H1 (cell line): ENCODE measurements around the gene C1orf87. TPM values are rescaled to one million over a fixed set of nuclear protein-coding genes. Genes with fewer than 3 reads are reported as not detected.

Source experiments
- CTCF ChIA-PET: fragments of 300-600 bp; sonication (Branson Sonifier 250); formaldehyde crosslinking; loops from one replicate; lab custom pipeline; 2021; ENCODE audit not compliant: partially characterized antibody; lab: Charles Lee
- POLR2A ChIA-PET: fragments of 300-600 bp; sonication (Branson Sonifier 250); formaldehyde crosslinking; loops from one replicate; lab custom pipeline; 2021; ENCODE audit warnings: inconsistent platforms; ENCODE audit not compliant: partially characterized antibody; lab: Charles Lee
- DNase-seq, 2 experiments: peaks; one replicate each; pipeline versions ENCODE4 v3.0.0 to v3.0.0-alpha.2; 2010 to 2022; ENCODE audit warnings: low spot score in 2 of 2, low read depth in 1 of 2, mixed read lengths in 1 of 2
- FAIRE-seq: peaks from 2 replicates; lab custom pipeline; 2011; peaks lifted over from hg19 to GRCh38; lab: Jason Lieb, UNC
- H2AFZ ChIP-seq: 2 replicates; pipeline ENCODE4 v1.8.1; 2012; ENCODE audit warnings: low read length, inconsistent platforms
- H2AK5ac ChIP-seq: 2 replicates; pipeline ENCODE4 v1.6.1; 2013; ENCODE audit warnings: low read depth, low read length
- H2BK120ac ChIP-seq: replicated peaks from 2 replicates; pipeline ENCODE3; 2013; ENCODE audit warnings: low read depth, low read length, inconsistent platforms
- H2BK12ac ChIP-seq: 2 replicates; pipeline ENCODE4 v1.6.1; 2013; ENCODE audit warnings: low read depth, low read length
- H2BK15ac ChIP-seq: 2 replicates; pipeline ENCODE4 v1.6.1; 2013; ENCODE audit warnings: low read length
- H2BK20ac ChIP-seq: 2 replicates; pipeline ENCODE4 v1.6.1; 2013; ENCODE audit warnings: low read length
- H2BK5ac ChIP-seq: 2 replicates; pipeline ENCODE4 v1.6.1; 2013; ENCODE audit warnings: low read depth, low read length
- H3K14ac ChIP-seq: 2 replicates; pipeline ENCODE4 v1.6.1; 2013; ENCODE audit warnings: inconsistent platforms; ENCODE audit not compliant: insufficient read length
- H3K18ac ChIP-seq: 2 replicates; pipeline ENCODE4 v1.6.1; 2013; ENCODE audit warnings: low read length; ENCODE audit errors: extremely low read depth
- H3K23ac ChIP-seq: 2 replicates; pipeline ENCODE4 v1.6.1; 2013; ENCODE audit warnings: inconsistent platforms; ENCODE audit not compliant: insufficient read length
- H3K23me2 ChIP-seq: 2 replicates; pipeline ENCODE4 v1.6.1; 2013; ENCODE audit warnings: low read depth, low read length
- H3K27ac ChIP-seq: 2 replicates; pipeline ENCODE4 v1.6.1; 2011; ENCODE audit warnings: low read depth, low read length, inconsistent platforms
- H3K27me3 ChIP-seq, 4 experiments: replicated peaks in 1 of 4; 1 replicate in 1 of 4; 2 replicates in 3 of 4; pipeline versions ENCODE4 v1.6.1 to v1.8.1; 2011 to 2013; ENCODE audit warnings: low read length in 3 of 4, mild to moderate bottlenecking in 3 of 4, inconsistent platforms in 2 of 4, mixed read lengths in 2 of 4, moderate library complexity in 1 of 4; ENCODE audit not compliant: control insufficient read depth in 3 of 4, insufficient read depth in 3 of 4; ENCODE audit errors: extremely low read depth in 1 of 4
- H3K36me3 ChIP-seq, 4 experiments: 2 replicates each; pipeline versions ENCODE4 v1.6.1 to v1.8.1; 2011 to 2013; ENCODE audit warnings: mild to moderate bottlenecking in 4 of 4, low read length in 3 of 4, moderate library complexity in 2 of 4, control low read depth in 1 of 4, inconsistent platforms in 1 of 4; ENCODE audit not compliant: insufficient read depth in 4 of 4, control insufficient read depth in 2 of 4
- H3K4ac ChIP-seq: replicated peaks from 2 replicates; pipeline ENCODE3; 2013; ENCODE audit warnings: low read length, low read depth, mixed read lengths, inconsistent platforms; ENCODE audit not compliant: insufficient read length
- H3K4me1 ChIP-seq, 4 experiments: replicated peaks in 1 of 4; 1 replicate in 1 of 4; 2 replicates in 3 of 4; pipeline versions ENCODE4 v1.6.1 to v1.8.1; 2011 to 2013; ENCODE audit warnings: low read length in 3 of 4, inconsistent platforms in 2 of 4, mixed read lengths in 1 of 4; ENCODE audit not compliant: insufficient read depth in 4 of 4, control insufficient read depth in 3 of 4
- H3K4me2 ChIP-seq, 2 experiments: 2 replicates each; pipeline versions ENCODE4 v1.6.1 to v1.8.1; 2011 to 2013; ENCODE audit warnings: low read depth in 2 of 2, low read length in 2 of 2, control low read depth in 1 of 2, inconsistent platforms in 1 of 2, mild to moderate bottlenecking in 1 of 2; ENCODE audit not compliant: insufficient read depth in 1 of 2
- H3K4me3 ChIP-seq, 4 experiments: fragments of 200-600, 300-600 bp in 1 of 4; sonication (generic), shearing (Covaris generic), sonication (Bioruptor Twin) in 1 of 4; 2 replicates each; pipeline versions ENCODE4 v1.5.1 to v1.8.1; 2011 to 2016; ENCODE audit warnings: low read length in 4 of 4, low read depth in 3 of 4, control low read depth in 2 of 4, inconsistent platforms in 2 of 4, mild to moderate bottlenecking in 2 of 4, mixed read lengths in 1 of 4, moderate library complexity in 1 of 4; ENCODE audit not compliant: insufficient read depth in 2 of 4; ENCODE audit errors: extremely low read depth in 1 of 4
- H3K56ac ChIP-seq: replicated peaks from 2 replicates; pipeline ENCODE3; 2013; ENCODE audit warnings: low read depth, mild to moderate bottlenecking, mixed read lengths, low read length, inconsistent platforms; ENCODE audit not compliant: insufficient read length
- H3K79me1 ChIP-seq: 2 replicates; pipeline ENCODE4 v1.6.1; 2013; ENCODE audit warnings: low read depth, low read length, control low read depth
- H3K79me2 ChIP-seq, 2 experiments: 2 replicates each; pipeline versions ENCODE4 v1.6.1 to v1.8.1; 2012 to 2013; ENCODE audit warnings: low read length in 2 of 2, mild to moderate bottlenecking in 2 of 2, inconsistent platforms in 1 of 2; ENCODE audit not compliant: insufficient read depth in 2 of 2, control insufficient read depth in 1 of 2
- H3K9ac ChIP-seq, 4 experiments: replicated peaks in 1 of 4; 1 replicate in 1 of 4; 2 replicates in 3 of 4; pipeline versions ENCODE4 v1.6.1 to v1.8.1; 2011 to 2013; ENCODE audit warnings: low read depth in 3 of 4, low read length in 3 of 4, control low read depth in 2 of 4, mild to moderate bottlenecking in 2 of 4, moderate library complexity in 2 of 4, inconsistent platforms in 1 of 4; ENCODE audit errors: extremely low read depth in 1 of 4
- H3K9me3 ChIP-seq, 2 experiments: 2 replicates each; pipeline versions ENCODE4 v1.6.1 to v1.8.1; 2012 to 2013; ENCODE audit warnings: mild to moderate bottlenecking in 2 of 2, moderate library complexity in 2 of 2, control low read depth in 1 of 2, inconsistent platforms in 1 of 2, low read depth in 1 of 2, low read length in 1 of 2, mixed read lengths in 1 of 2; ENCODE audit not compliant: insufficient read depth in 2 of 2
- H4K20me1 ChIP-seq, 2 experiments: replicated peaks in 1 of 2; 2 replicates each; pipeline versions ENCODE3 to v1.8.1; 2011 to 2013; ENCODE audit warnings: inconsistent platforms in 2 of 2, low read length in 2 of 2, mild to moderate bottlenecking in 1 of 2; ENCODE audit not compliant: insufficient read depth in 2 of 2, control insufficient read depth in 1 of 2
- H4K5ac ChIP-seq: 2 replicates; pipeline ENCODE4 v1.6.1; 2013; ENCODE audit warnings: low read length, low read depth, mixed read lengths, inconsistent platforms; ENCODE audit not compliant: insufficient read length
- H4K8ac ChIP-seq: 2 replicates; pipeline ENCODE4 v1.8.0; 2013; ENCODE audit warnings: mild to moderate bottlenecking, moderate library complexity, low read length, inconsistent platforms; ENCODE audit not compliant: insufficient read depth; ENCODE audit errors: extremely low read depth
- H4K91ac ChIP-seq: replicated peaks from 2 replicates; pipeline ENCODE3; 2013; ENCODE audit warnings: low read length, mixed read lengths, inconsistent platforms; ENCODE audit not compliant: insufficient read length
- CHD1 ChIP-seq: IDR thresholded peaks from 2 replicates; pipeline ENCODE4 v1.6.1; 2012; ENCODE audit warnings: low read depth, low read length, improper control_type of control experiment
- CTBP2 ChIP-seq: IDR thresholded peaks from 2 replicates; pipeline ENCODE4 v1.7.0; 2011; ENCODE audit warnings: borderline replicate concordance, mild to moderate bottlenecking, moderate library complexity, mixed read lengths, low read length; ENCODE audit not compliant: insufficient read depth, insufficient read length
- EZH2 ChIP-seq: fragments of 200-600 bp; sonication (generic); IDR thresholded peaks from 2 replicates; pipeline ENCODE4 v1.7.1; 2012; ENCODE audit warnings: low read depth, mild to moderate bottlenecking, moderate library complexity, low read length, inconsistent platforms; ENCODE audit not compliant: severe bottlenecking
- FOSL1 ChIP-seq: IDR thresholded peaks from 2 replicates; pipeline ENCODE4 v1.6.1; 2011; ENCODE audit warnings: mild to moderate bottlenecking, low read depth, low read length, moderate library complexity; ENCODE audit not compliant: insufficient read depth
- HDAC6 ChIP-seq: IDR thresholded peaks from one replicate; pipeline ENCODE4 v1.7.1; 2012; ENCODE audit warnings: low read depth, mild to moderate bottlenecking, inconsistent platforms, low read length, moderate library complexity
- JUND ChIP-seq: IDR thresholded peaks from 2 replicates; pipeline ENCODE4 v1.6.1; 2011; ENCODE audit warnings: mild to moderate bottlenecking, improper control_type of control experiment, low read length
- KDM1A ChIP-seq: fragments of 200-600, 300-600 bp; sonication (generic); IDR thresholded peaks from 2 replicates; pipeline ENCODE4 v1.7.1; 2016; ENCODE audit warnings: mild to moderate bottlenecking, low read length, borderline replicate concordance
- KDM4A ChIP-seq: IDR thresholded peaks from one replicate; pipeline ENCODE4 v1.7.1; 2012; ENCODE audit warnings: low read depth, mild to moderate bottlenecking, moderate library complexity, low read length, inconsistent platforms; ENCODE audit not compliant: severe bottlenecking
- POLR2A ChIP-seq, 2 experiments: IDR thresholded peaks; 1 replicate in 1 of 2; 2 replicates in 1 of 2; pipeline ENCODE4 v1.6.1; 2011; ENCODE audit warnings: low read depth in 2 of 2, low read length in 2 of 2, mild to moderate bottlenecking in 2 of 2; ENCODE audit errors: control extremely low read depth in 1 of 2
- POU5F1 ChIP-seq: IDR thresholded peaks from 2 replicates; pipeline ENCODE4 v1.6.1; 2011; ENCODE audit warnings: low read depth, mild to moderate bottlenecking, low read length, moderate library complexity
- RBBP5 ChIP-seq: IDR thresholded peaks from 2 replicates; pipeline ENCODE4 v1.7.1; 2012; ENCODE audit warnings: low read depth, mild to moderate bottlenecking, inconsistent platforms, low read length, moderate library complexity, borderline replicate concordance
- RFX5 ChIP-seq: IDR thresholded peaks from 2 replicates; pipeline ENCODE4 v1.6.1; 2011; ENCODE audit warnings: low read depth, low read length, improper control_type of control experiment, borderline replicate concordance
- SIRT6 ChIP-seq: IDR thresholded peaks from one replicate; pipeline ENCODE4 v1.7.1; 2012; ENCODE audit warnings: low read length, inconsistent platforms
- TAF1 ChIP-seq: IDR thresholded peaks from 2 replicates; pipeline ENCODE4 v1.6.1; 2011; ENCODE audit warnings: mild to moderate bottlenecking, low read depth, low read length
- ZNF274 ChIP-seq: IDR thresholded peaks from 2 replicates; pipeline ENCODE4 v1.7.0; 2012; ENCODE audit warnings: low read length, borderline replicate concordance; ENCODE audit errors: extremely low read depth
- whole genome bisulfite sequencing, 2 experiments: shearing (Covaris generic) in 1 of 2; methylation state at CpG; one replicate each; pipeline versions ENCODE4 v1.1.6 to v1.1.7; 2013 to 2015; ENCODE audit warnings: low lambda C conversion rate in 2 of 2, mixed read lengths in 2 of 2, inconsistent platforms in 1 of 2, low coverage in 1 of 2, missing lambda C conversion rate in 1 of 2; ENCODE audit not compliant: insufficient replicate concordance in 2 of 2, insufficient coverage in 1 of 2, insufficient read length in 1 of 2; ENCODE audit errors: extremely low coverage in 1 of 2, missing lambda C conversion rate in 1 of 2; 5-methylcytosine and 5-hydroxymethylcytosine counted together
- polyA plus RNA-seq, 7 experiments: library from polyadenylated mRNA; depleted of rRNA in 3 of 7; stranded (reverse) in 5 of 7; unstranded in 2 of 7; fragments of >200 nt in 5 of 7; fragments of 200-250 nt in 2 of 7; gene quantifications; 1 replicate in 5 of 7; 2 replicates in 1 of 7; 4 replicates in 1 of 7; pipeline versions ENCODE4 v1.2.1 to v1.2.3, GENCODE V29; 2011 to 2013; ENCODE audit warnings: missing spikeins in 2 of 7, mixed read lengths in 2 of 7
- total RNA-seq: library from RNA; stranded (reverse); fragmentation: NEBNext Ultra II Directional; extraction: Animal tissue kit (Norgen Biotek cat#: 25700); gene quantifications from 2 replicates; pipeline ENCODE4 v1.2.1, GENCODE V29; 2021

The C1orf87 gene
- total and polyA plus RNA-seq, 2 of the 8 experiments (the other 6 are each of a cell fraction or from before 2014, with no cell fraction given), result 0.41 TPM; not detected in 1

GRCh38 chr1:60108196-60108595 lies 34.6 kb upstream of the C1orf87 start:
- no peak overlapping the region for H2AK5ac ChIP-seq
- H3K14ac ChIP-seq, result no peak overlapping the region
- H2BK12ac ChIP-seq, result no peak overlapping the region
- H2BK120ac ChIP-seq, result no peak overlapping the region
- H2BK5ac ChIP-seq, result no peak overlapping the region
- no peaks in the 10 kb centered on the region for H4K20me1 ChIP-seq
- no peak overlapping the region for H4K8ac ChIP-seq
- no peak overlapping the region for H3K4me2 ChIP-seq
- H3K18ac ChIP-seq, result no peak overlapping the region
- ChIA-PET POLR2A (no interaction called here), CTCF (interaction anchor here (0.9 to 1.9 kb wide), 4 partner anchors 12 to 130 kb away, joined by 3 to 5 read pairs (median 4); no protein-coding TSS in a partner anchor)
- no peak overlapping the region for H2BK20ac ChIP-seq
- H3K56ac ChIP-seq, result no peak overlapping the region
- no peak overlapping the region for H3K4ac ChIP-seq
- no peak overlapping the region for H3K9ac ChIP-seq
- H3K79me2 ChIP-seq, result no peaks in the 10 kb centered on the region
- H3K79me1 ChIP-seq, result no peaks in the 10 kb centered on the region
- no peak for DNase-seq
- no peak overlapping the region for H3K27ac ChIP-seq
- no peaks in the 10 kb centered on the region for H3K23me2 ChIP-seq
- H3K23ac ChIP-seq, result no peak overlapping the region
- 85% methylated on average over 3 of the region's 3 CpGs; no CpG with 5 or more reads in 1 of the 2 experiments for WGBS, 2 experiments
- H2AFZ ChIP-seq, result no peak overlapping the region
- no peaks in the 10 kb centered on the region for H3K36me3 ChIP-seq
- FAIRE-seq, result no peak
- H3K9me3 ChIP-seq, result no peaks in the 10 kb centered on the region
- H4K91ac ChIP-seq, result no peak overlapping the region
- no peak overlapping the region for H4K5ac ChIP-seq
- H3K27me3 ChIP-seq, result no peaks in the 10 kb centered on the region
- no peaks in the 10 kb centered on the region for H3K4me1 ChIP-seq
- H2BK15ac ChIP-seq, result no peak overlapping the region
- H3K4me3 ChIP-seq, result no peak overlapping the region
- TF ChIP-seq POLR2A (IDR thresholded peaks at IDR 0.05; ENCODE audit: control extremely low read depth in 1 of 2, low read depth in 2 of 2, low read length in 2 of 2) (no peak), CTBP2 (no peak), HDAC6 (no peak), RBBP5 (no peak), KDM4A (no peak), RFX5 (no peak), FOSL1 (no peak), ZNF274 (no peak), KDM1A (no peak), EZH2 (no peak), CHD1 (no peak), TAF1 (no peak), JUND (no peak), SIRT6 (no peak), POU5F1 (no peak)
